Motor neuron (in vitro differentiated cells): ENCODE measurements around the gene PRDM11. TPM values are rescaled to one million over a fixed set of nuclear protein-coding genes. Genes with fewer than 3 reads are reported as not detected.
A peak's percentile ranks its signal among the peaks of the same experiment; 100 is the strongest.

Experiments
- ATAC-seq, 8 experiments: fragments of 200-7000 bp; cut with Tn5 transposase; replicated peaks in 6 of 8; 2 replicates each; pipeline ENCODE4 v1.8.0; 2021; ENCODE audit warnings: mild to moderate bottlenecking in 8 of 8, moderate library complexity in 8 of 8
- H3K27ac ChIP-seq, 2 donors: fragments of 250-450 bp; sonication (Bioruptor Pico); 2 replicates each; pipeline ENCODE4 v1.9.0; 2021; ENCODE audit warnings: antibody characterized with exemption in 2 of 2, mild to moderate bottlenecking in 2 of 2, moderate library complexity in 1 of 2
- H3K4me1 ChIP-seq, 2 donors: fragments of 250-450 bp; sonication (Bioruptor Pico); replicated peaks in 1 of 2; 2 replicates each; pipeline ENCODE4 v1.6.1; 2021; ENCODE audit warnings: antibody characterized with exemption in 2 of 2, mild to moderate bottlenecking in 2 of 2, moderate library complexity in 1 of 2
- H3K4me3 ChIP-seq, 5 donors: fragments of 250-450 bp; sonication (Bioruptor Pico); 2 replicates each; pipeline ENCODE4 v1.9.0; 2021; ENCODE audit warnings: antibody characterized with exemption in 5 of 5, mild to moderate bottlenecking in 5 of 5, moderate library complexity in 4 of 5
- WGBS, 10 experiments: fragments of 450-650 bp; shearing (Covaris generic); methylation state at CpG; one replicate each; pipeline ENCODE4 v1.0.0; 2022; 5-methylcytosine and 5-hydroxymethylcytosine counted together
- in situ Hi-C, 9 experiments: fragments of 400-800 bp; cut with MboI; loops; one replicate each; pipeline ENCODE4 v1.15.0; 2021; ENCODE audit warnings: low sequenced_read_pairs in 9 of 9, low pct_unique_long_range_greater_than_20kb in 2 of 9; ENCODE audit not compliant: unreplicated experiment in 9 of 9
- total RNA-seq, 8 experiments: library from RNA; unstranded; fragments of 300-600 nt; gene quantifications; 2 replicates each; pipeline versions ENCODE4 v1.2.3 to v1.2.4, GENCODE V29; 2022

Gene PRDM11
- total RNA-seq, 8 experiments from 2014 or later = 2.4 to 9.9 (median 5.3) TPM

DNA sequence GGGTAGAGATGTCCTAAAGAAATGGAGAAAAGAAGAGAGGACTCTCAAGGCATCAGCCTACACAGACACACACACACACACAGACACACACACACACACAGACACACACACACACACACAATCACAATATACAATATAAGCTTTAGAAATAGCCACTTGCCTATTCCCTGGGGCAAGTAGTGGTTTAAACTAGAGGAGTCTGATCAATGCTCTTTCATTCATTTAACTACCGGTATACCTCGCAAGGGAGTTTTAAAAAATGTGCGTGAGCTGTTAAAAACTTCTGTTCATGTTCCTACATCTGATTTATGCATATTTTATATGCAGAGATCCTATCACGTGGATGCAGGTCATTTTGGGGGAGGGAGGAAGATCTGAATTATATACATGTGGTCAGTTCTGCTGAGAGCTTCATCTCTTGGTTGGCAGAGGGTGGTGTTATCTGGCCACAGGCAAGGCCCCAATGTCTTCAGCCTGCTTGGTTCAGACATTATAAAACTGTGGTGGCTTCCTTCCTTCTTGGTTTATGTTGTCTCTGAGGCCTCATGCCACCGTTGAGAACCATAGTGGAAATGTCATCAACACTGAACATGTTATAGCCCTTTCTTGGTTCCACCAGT lies 83.1 kb downstream of the PRDM11 start:
- in situ Hi-C loops = no loop called here
- no peak overlapping the region for H3K4me3 ChIP-seq
- ATAC-seq = no peak
- H3K27ac ChIP-seq = no peak overlapping the region
- H3K4me1 ChIP-seq = no peaks in the 10 kb centered on the region
- WGBS, 10 experiments = 8 to 100% (median 84%) methylated on average over 2 to 5 of the region's 5 CpGs; no CpG with 5 or more reads in 1 of the 10 experiments

DNA sequence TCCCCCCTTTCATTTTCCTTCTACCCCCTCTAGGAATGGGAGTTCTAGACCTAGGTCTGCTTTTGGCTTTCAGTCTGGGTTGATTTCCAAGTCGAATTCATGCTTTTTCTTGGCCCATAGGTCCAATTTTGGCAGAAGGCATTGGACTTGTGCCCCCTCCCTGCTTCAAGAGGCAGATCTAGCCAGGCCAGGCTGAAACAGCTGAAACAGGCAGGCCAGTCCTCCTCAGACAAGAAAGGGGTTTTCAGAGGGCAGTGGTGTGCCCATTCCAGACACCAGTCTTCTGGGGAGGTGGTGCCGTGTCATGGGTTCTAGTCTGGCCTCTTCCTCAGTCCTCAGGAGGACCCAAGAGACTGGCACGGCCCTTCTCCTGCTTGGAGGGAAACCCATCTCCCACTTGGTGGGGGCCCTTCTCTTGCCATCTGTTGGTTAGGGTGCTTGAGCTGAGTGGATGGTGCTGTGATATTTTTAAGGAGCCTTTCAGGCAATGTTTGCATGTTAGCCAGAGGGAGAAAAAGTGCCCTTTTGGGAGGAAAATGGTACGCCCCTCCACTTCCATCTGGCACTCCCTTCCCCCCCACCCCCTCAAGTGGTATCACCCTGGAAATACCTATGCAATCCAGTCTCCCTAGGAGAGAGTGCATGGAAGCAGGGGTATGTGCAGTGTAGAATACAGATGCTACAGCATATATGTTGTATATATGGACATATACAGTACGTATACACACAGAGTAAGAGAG lies 86.1 kb downstream of the PRDM11 start:
- H3K27ac ChIP-seq = no peak overlapping the region
- no peak for ATAC-seq
- in situ Hi-C loops = no loop called here

DNA sequence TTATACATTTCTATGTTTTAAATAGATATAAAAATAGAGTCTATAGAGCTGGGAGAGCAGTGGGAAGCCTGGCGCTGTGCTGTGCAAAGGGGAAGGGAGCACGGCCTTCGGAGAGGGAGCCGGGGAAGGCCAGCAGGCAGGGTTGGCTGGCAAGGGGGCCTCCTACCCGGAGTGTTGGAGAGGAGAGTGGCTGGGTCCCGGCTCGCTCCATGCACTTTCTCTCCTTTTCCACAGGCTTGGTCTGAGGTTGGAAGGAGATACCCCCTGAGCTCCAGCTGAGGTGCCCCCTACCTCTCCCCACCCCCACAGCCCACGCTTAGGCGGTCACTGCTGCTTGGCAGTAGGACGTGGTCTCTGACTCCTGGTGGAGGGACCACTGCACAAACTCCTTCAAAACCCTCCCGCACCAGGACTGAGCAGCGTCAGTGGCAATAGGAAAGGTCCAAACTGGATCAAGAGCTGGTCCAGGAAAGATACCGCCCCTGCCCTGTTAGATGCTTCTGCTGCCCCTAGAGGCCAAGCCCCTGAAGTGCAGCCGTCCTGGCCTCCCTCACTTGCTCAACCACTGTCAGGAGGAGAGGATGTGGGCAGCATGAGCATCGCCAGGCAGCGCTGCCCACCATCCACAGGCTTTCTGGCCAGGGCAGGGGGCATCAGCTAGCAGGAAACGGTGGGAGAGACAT lies 86.8 kb downstream of the PRDM11 start:
- in situ Hi-C loops = no loop called here
- ATAC-seq = peak; percentile 65 to 91 (median 84)
- H3K4me3 ChIP-seq = no peak overlapping the region
- WGBS, 10 experiments = 0 to 100% (median 80%) methylated on average over 1 to 4 of the region's 17 CpGs; no CpG with 5 or more reads in 1 of the 10 experiments
- no peaks in the 10 kb centered on the region for H3K4me1 ChIP-seq
- no peak overlapping the region for H3K27ac ChIP-seq

More for the DNA sequence above, 86.1 kb downstream of the PRDM11 start:
- 20 to 100% (median 60%) methylated on average over 1 to 4 of the region's 5 CpGs; no CpG with 5 or more reads in 6 of the 10 experiments for WGBS, 10 experiments
- Histone ChIP-seq H3K4me3 (no peak overlapping the region), H3K4me1 (no peaks in the 10 kb centered on the region)

DNA sequence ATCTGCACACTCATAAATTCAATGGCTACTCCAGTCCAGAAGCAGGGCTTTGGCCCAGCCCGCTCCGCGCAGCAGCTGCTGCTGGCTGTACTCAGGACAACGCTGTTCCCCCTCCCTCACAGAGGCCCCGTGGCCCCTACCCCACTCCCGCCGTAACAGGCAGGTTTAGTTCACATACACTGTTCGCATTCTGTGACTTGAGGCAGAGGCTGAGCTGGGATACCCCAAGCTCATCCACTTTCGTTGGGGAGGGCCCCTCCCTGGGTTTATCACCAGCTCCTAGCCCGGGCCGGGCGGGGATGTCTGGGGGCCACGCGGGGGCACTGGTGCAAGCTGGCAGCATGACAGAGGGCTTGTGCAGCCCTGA lies 87.3 kb downstream of the PRDM11 start:
- in situ Hi-C loops = no loop called here
- ATAC-seq = peak in 6 of 8 experiments; percentile 13 to 42 (median 27)
- Histone ChIP-seq H3K4me1 (no peaks in the 10 kb centered on the region), H3K4me3 (no peak overlapping the region), H3K27ac (no peak overlapping the region)
- 80 to 87% methylated on average over 1 to 5 of the region's 14 CpGs; no CpG with 5 or more reads in 8 of the 10 experiments for WGBS, 10 experiments

DNA sequence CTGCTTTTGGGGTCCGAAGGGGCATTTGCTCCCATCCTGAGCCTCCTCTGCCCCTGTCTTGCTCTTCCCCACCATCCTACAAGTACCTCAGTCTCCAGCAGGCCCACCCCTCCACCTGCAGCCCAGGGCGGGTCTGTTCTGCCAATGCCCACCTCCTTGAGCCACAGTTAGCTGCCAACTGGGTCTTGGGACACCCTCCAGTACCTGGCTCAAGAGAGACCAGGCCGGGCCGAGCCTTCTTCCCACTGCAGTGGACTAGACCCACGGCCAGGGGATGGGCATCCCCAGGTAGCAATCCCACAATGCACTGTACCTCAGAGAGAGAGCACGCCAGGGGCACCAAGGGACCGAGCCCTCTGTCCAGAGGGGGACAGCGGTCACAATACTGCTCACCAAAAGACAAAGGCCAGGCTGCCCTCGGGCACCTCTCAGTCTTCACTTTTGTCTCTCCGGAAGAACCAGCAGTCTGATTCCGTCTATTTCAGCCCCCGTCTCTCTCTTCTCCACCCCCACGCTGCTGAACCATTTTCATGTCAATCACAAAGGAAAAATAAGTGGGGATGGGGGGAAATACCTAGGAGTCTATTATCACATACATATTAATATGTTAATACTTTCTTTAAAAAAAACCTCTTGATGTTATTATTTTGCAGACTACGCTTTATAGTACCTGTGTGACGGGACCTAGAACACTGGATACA lies 88.0 kb downstream of the PRDM11 start:
- Histone ChIP-seq H3K27ac (no peak overlapping the region), H3K4me1 (no peaks in the 10 kb centered on the region), H3K4me3 (no peak overlapping the region)
- in situ Hi-C loops = no loop called here
- WGBS, 10 experiments = 17 to 100% (median 79%) methylated on average over 1 to 9 of the region's 15 CpGs; no CpG with 5 or more reads in 2 of the 10 experiments
- ATAC-seq = no peak

DNA sequence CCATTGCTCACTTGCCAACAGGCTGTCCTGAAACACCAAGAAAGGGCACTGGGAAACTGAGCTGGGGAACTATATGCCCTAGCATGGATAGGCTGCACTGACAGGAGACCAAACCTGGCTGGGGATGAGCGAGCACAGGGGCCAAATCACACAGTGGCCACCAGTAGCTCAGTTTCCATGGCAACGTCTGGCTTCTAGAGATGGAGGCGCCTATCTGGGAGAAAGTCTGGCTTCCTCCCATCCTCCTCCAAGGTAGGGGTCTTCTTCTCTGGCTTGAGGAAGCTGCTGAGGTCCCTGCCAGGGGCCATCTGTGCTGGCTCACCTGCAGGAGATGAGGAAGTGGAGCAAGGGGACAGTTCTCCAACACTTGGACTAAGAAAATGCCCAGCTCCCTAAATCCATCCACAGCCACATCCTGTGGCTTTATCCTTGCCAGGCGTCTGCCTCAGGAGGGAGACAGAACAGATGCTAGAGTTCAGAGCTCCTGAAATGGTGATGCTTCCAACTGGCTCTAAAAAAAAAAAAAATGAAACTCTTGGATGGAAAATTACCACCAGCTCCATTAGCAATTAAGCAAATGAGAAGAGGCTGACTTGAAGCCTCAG lies 91.4 kb downstream of the PRDM11 start:
- Histone ChIP-seq H3K4me1 (no peaks in the 10 kb centered on the region), H3K4me3 (no peak overlapping the region), H3K27ac (no peak overlapping the region)
- WGBS, 10 experiments = 0 to 72% (median 17%) methylated on average over 1 to 3 of the region's 4 CpGs; no CpG with 5 or more reads in 3 of the 10 experiments
- ATAC-seq = peak in 5 of 8 experiments; percentile 35 to 54 (median 41)
- in situ Hi-C loops = no loop called here

DNA sequence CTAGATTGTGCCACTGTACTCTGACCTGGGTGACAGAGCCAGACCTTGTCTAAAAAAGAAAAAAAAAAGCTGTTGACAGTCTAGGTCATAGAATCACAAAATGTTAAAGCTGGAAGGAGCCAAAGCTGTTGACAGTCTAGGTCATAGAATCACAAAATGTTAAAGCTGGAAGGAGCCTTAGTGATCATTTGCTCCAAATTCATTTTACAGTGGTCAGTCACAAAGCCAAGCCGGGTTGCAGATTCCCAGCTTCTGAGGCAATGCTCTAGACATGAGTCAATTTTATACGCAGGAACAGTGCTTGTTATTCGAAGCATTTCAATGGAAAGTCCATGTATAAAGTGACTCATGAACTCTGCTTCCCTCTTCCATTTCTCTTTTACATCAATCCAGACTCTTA lies 92.3 kb downstream of the PRDM11 start:
- Histone ChIP-seq H3K4me3 (no peak overlapping the region), H3K4me1 (no peaks in the 10 kb centered on the region), H3K27ac (no peak overlapping the region)
- WGBS, 10 experiments = 0 to 100% (median 80%) methylated on average over 2 to 3 of the region's 3 CpGs; no CpG with 5 or more reads in 1 of the 10 experiments
- peak in 2 of 8 experiments; percentile 48 to 68 for ATAC-seq
- in situ Hi-C loops = no loop called here

DNA sequence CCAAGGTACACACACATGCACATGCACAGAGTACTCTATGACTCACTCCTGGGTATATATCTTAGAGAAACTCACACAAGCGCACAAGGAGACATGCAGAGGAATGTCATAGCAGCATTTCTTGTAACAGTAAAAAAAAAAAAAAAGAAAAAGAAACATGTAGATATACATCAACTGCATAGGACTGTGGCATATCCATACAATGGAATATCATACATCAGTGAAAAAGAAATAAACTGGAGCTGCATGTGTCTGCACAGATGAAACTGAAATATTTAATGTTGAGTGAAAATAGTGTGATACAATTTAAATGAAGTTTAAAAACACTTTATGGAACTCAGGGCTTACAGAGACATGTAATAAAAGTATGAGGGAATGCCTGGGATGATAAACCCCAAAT lies 93.3 kb downstream of the PRDM11 start:
- no peak overlapping the region for H3K27ac ChIP-seq
- in situ Hi-C loops = no loop called here
- no peak for ATAC-seq
- no peaks in the 10 kb centered on the region for H3K4me1 ChIP-seq
- 60 to 100% (median 87%) methylated on average over 1 of the region's 1 CpG; no CpG with 5 or more reads in 2 of the 10 experiments for WGBS, 10 experiments
- H3K4me3 ChIP-seq = no peak overlapping the region

DNA sequence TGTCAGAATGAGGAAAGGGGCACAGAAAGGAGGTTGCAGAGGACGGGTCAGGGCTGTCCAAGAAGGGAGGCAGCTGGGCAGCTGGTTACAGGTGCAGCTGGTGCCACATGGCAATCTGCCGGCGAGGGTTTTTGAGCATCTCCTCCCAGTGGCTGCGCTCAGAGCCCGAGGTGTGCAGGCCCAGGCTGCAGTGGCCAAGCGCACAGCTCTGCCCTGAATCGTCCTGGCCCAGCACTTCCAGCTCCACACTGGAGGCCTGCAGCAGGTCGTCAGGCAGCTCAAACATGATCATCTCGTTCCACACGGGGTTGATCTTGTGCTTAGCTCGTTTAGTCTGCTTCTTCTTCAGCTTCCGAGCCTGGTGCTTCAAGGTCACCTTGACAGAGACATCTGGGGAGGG lies 97.5 kb downstream of the PRDM11 start:
- no peak overlapping the region for H3K27ac ChIP-seq
- 20 to 83% (median 61%) methylated on average over 1 to 8 of the region's 12 CpGs; no CpG with 5 or more reads in 3 of the 10 experiments for WGBS, 10 experiments
- in situ Hi-C loops = no loop called here
- H3K4me3 ChIP-seq = no peak overlapping the region
- ATAC-seq = peak in 3 of 8 experiments; percentile 22 to 51 (median 27)
- H3K4me1 ChIP-seq = no peaks in the 10 kb centered on the region

DNA sequence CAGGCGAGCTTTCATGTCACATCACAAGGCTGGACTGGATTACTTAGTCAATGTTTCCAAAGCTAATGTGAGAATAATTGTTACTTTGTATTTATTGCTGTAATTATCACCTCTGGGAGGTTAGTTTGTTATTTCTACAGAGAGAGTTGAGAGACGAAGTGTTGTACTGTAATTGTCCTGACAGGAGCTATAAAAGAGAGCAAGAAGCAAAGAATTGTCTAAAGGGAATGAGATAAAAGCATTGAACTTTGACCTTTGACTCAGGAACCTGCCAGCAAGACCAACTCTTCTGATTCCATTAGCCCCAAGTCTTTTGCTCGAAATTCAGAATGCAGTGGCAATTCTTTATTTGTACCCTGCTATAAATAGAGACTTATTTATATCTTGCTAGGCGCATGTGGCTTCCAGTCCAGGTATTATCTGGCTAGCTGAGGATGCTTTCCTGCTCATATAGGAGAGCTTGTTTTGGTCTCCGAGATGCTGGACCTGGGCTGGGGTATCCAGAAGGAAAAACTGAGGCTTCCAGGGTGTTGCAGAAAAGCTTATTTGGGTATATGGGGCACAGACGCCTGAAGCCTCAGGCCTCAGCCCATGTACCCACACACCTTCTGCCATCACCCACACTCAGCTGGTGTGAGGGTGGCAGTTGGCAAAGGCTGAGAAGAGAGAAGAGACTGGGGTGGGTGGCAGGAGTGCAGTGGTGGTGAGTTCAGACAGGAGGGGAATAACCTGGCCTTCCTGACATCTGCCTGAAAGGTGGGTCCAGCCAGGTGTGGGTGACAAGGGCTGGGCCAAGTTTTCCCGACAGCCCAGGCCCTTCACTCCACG lies 99.0 kb downstream of the PRDM11 start:
- no peak overlapping the region for H3K4me3 ChIP-seq
- no peaks in the 10 kb centered on the region for H3K4me1 ChIP-seq
- in situ Hi-C loops = no loop called here
- H3K27ac ChIP-seq = no peak overlapping the region
- 30 to 78% (median 47%) methylated on average over 1 to 8 of the region's 8 CpGs; no CpG with 5 or more reads in 1 of the 10 experiments for WGBS, 10 experiments
- ATAC-seq = no peak

DNA sequence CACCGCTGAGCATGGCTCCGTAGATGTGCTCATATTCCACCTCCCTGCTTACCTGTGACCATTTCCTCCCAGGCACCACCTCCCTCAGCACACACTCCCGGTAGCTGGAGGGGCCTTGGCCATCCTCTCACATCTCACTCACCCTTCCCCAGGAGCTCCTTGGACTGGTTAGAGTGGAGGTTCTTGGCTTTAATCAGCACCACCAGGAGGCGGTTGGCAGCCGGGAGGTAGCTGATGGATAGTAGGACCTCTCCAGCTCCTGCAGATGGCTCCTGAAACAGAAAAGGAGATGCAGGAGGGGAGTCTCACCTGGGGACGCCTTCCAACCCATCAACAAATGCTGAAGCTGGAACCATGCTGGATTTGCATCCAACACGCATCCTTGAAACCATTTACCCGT lies 99.8 kb downstream of the PRDM11 start:
- Histone ChIP-seq H3K4me1 (no peaks in the 10 kb centered on the region), H3K4me3 (no peak overlapping the region), H3K27ac (no peak overlapping the region)
- ATAC-seq = no peak
- 41 to 100% (median 95%) methylated on average over 1 to 7 of the region's 8 CpGs; no CpG with 5 or more reads in 3 of the 10 experiments for WGBS, 10 experiments
- in situ Hi-C loops = no loop called here

DNA sequence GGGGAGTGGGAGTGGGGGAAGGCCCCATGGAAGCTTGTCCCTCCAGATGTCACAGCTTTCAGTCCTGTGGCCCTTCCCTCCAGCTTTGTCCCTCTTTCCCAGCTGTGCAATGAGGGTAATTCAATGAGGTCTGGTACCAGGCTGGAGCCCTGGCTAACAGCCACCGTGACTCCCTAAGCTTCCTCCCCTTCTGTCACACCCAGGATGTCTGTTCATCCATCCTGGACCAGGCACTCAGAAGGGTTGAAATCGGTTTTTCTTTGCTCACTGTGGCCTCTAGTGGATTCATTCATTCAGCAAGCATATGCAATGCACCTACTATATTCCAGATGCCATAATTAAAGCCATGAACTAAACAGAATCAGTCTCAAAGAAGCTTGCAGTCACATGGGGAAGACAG lies 101.0 kb downstream of the PRDM11 start:
- in situ Hi-C loops = no loop called here

More for the DNA sequence above, 101.0 kb downstream of the PRDM11 start:
- Histone ChIP-seq H3K27ac (no peak overlapping the region), H3K4me3 (no peak overlapping the region), H3K4me1 (no peaks in the 10 kb centered on the region)
- ATAC-seq = peak in 3 of 8 experiments; percentile 9 to 66 (median 65)
- WGBS, 10 experiments = 0 to 100% (median 54%) methylated on average over 1 to 2 of the region's 2 CpGs; no CpG with 5 or more reads in 3 of the 10 experiments
